ENCODE results near the gene ACE.

Gene ACE

GRCh38 chr17:63517825-63518534 lies 41.1 kb downstream of the ACE start:
- no peak for DNase-seq

GRCh38 chr17:63519116-63519881 lies 42.4 kb downstream of the ACE start:
- no peak for DNase-seq

- DNase-seq: no peak
Observed at GRCh38 chr17:63519972-63520882, 43.4 kb downstream of the ACE start.

GRCh38 chr17:63523253-63523855 lies 46.5 kb downstream of the ACE start, which contains the start of gene KCNH6:
KCNH6 (plus strand) TSS chr17:63523358; CDS start chr17:63523414, 56 bp downstream.
- no peak for DNase-seq

GRCh38 chr17:63524051-63524450 lies 47.2 kb downstream of the ACE start:
- DNase-seq: no peak

- no peak for DNase-seq
Observed at GRCh38 chr17:63525190-63525946, 48.5 kb downstream of the ACE start.

GRCh38 chr17:63526861-63527260 lies 50.0 kb downstream of the ACE start:
- no peak for DNase-seq

- no peak for DNase-seq
Observed at GRCh38 chr17:63528183-63528582, 51.3 kb downstream of the ACE start.

- DNase-seq: no peak
Observed at GRCh38 chr17:63529711-63530556, 53.1 kb downstream of the ACE start.

GRCh38 chr17:63530557-63531021 lies 53.7 kb downstream of the ACE start:
- no peak for DNase-seq

GRCh38 chr17:63531022-63531965 lies 54.4 kb downstream of the ACE start:
- no peak for DNase-seq

GRCh38 chr17:63533433-63534077 lies 56.7 kb downstream of the ACE start:
- no peak for DNase-seq

- no peak for DNase-seq
Observed at GRCh38 chr17:63534078-63534570, 57.3 kb downstream of the ACE start.

GRCh38 chr17:63534816-63535455 lies 58.1 kb downstream of the ACE start:
- DNase-seq: no peak

GRCh38 chr17:63535640-63536039 lies 58.8 kb downstream of the ACE start:
- DNase-seq: no peak

- no peak for DNase-seq
Observed at GRCh38 chr17:63537001-63537400, 60.1 kb downstream of the ACE start.

- DNase-seq: no peak
Observed at GRCh38 chr17:63537991-63538692, 61.3 kb downstream of the ACE start.
